PC-9 (cell line): ENCODE results near the gene RSPH9. TPM values are rescaled to one million over a fixed set of nuclear protein-coding genes. Genes with fewer than 3 reads are reported as not detected.
A peak's percentile ranks its signal among the peaks of the same experiment; 100 is the strongest.
"Not testable (repeated sequence)": the region's sequence is repeated elsewhere in the genome, so short reads cannot be mapped to it uniquely, and the experiment has no call there.

Experiments
- BruUV-seq: library from RNA; stranded (reverse); fragments of 400-500 nt; replicated peaks from 2 replicates; lab custom pipeline; 2021; lab: Mats Ljungman, UMichigan
- CTCF ChIA-PET: fragments of 300-600 bp; sonication (Branson Sonifier 250); formaldehyde crosslinking; loops from one replicate; lab custom pipeline; 2022; ENCODE audit warnings: antibody characterized with exemption; lab: Charles Lee
- POLR2A ChIA-PET: fragments of 300-600 bp; sonication (Branson Sonifier 250); formaldehyde crosslinking; loops from one replicate; lab custom pipeline; 2022; ENCODE audit warnings: antibody characterized with exemption; ENCODE audit not compliant: unreplicated experiment; lab: Charles Lee
- DNase-seq, 2 experiments: peaks; one replicate each; pipeline versions ENCODE4 v3.0.0 to v3.0.0-alpha.2; 2015 to 2022; ENCODE audit warnings: mixed read lengths in 1 of 2
- H2AFZ ChIP-seq: fragments of 200-600 bp; sonication (generic); 2 replicates; pipeline ENCODE4 v1.8.1; 2017; ENCODE audit warnings: antibody characterized with exemption
- H3F3A ChIP-seq: fragments of 200-600 bp; sonication (generic); 2 replicates; pipeline ENCODE4 v1.8.1; 2017; ENCODE audit warnings: antibody characterized with exemption, mild to moderate bottlenecking, low read depth; ENCODE audit not compliant: insufficient read depth
- H3K27ac ChIP-seq: fragments of 200-600 bp; sonication (generic); 2 replicates; pipeline ENCODE4 v1.6.1; 2016; ENCODE audit warnings: mixed run types
- H3K27me3 ChIP-seq: fragments of 200-600 bp; sonication (generic); 2 replicates; pipeline ENCODE4 v1.6.1; 2016; ENCODE audit warnings: low read depth, mixed run types; ENCODE audit not compliant: insufficient read depth
- H3K36me3 ChIP-seq: fragments of 200-600 bp; sonication (generic); 2 replicates; pipeline ENCODE4 v1.6.1; 2016; ENCODE audit warnings: low read depth, mixed run types
- H3K4me1 ChIP-seq: fragments of 200-600 bp; sonication (generic); replicated peaks from 2 replicates; pipeline ENCODE4 v1.6.1; 2016; ENCODE audit warnings: mixed run types; ENCODE audit not compliant: insufficient read depth
- H3K4me2 ChIP-seq: fragments of 200-600 bp; sonication (generic); 2 replicates; pipeline ENCODE4 v1.6.1; 2017; ENCODE audit warnings: mixed run types
- H3K4me3 ChIP-seq: fragments of 200-600 bp; sonication (generic); 2 replicates; pipeline ENCODE4 v1.6.1; 2016; ENCODE audit warnings: mixed run types
- H3K79me2 ChIP-seq: fragments of 200-600 bp; sonication (generic); 2 replicates; pipeline ENCODE4 v1.6.1; 2017; ENCODE audit warnings: low read depth, mixed run types
- H3K9me2 ChIP-seq: fragments of 200-600 bp; sonication (generic); 2 replicates; pipeline ENCODE4 v1.8.1; 2017; ENCODE audit warnings: mild to moderate bottlenecking; ENCODE audit not compliant: insufficient read depth
- H3K9me3 ChIP-seq: fragments of 200-600 bp; sonication (generic); 2 replicates; pipeline ENCODE4 v1.8.1; 2016; ENCODE audit warnings: low read depth; ENCODE audit not compliant: insufficient read depth
- H4K20me1 ChIP-seq: fragments of 200-600 bp; sonication (generic); 2 replicates; pipeline ENCODE4 v1.8.1; 2017; ENCODE audit not compliant: insufficient read depth
- EZH2 ChIP-seq: fragments of 200-600 bp; sonication (generic); IDR thresholded peaks from 2 replicates; pipeline ENCODE4 v1.8.0; 2017; ENCODE audit warnings: antibody characterized with exemption, low read depth
- intact Hi-C: fragments of 100-400 bp; cut with micrococcal nuclease; formaldehyde crosslinking; loops from one replicate; pipeline ENCODE4 v1.10.0; 2022; ENCODE audit not compliant: unreplicated experiment
- total RNA-seq: library from RNA; stranded (reverse); gene quantifications from 2 replicates; pipeline ENCODE4 v1.2.3, GENCODE V29; 2021
- TF ChIP-seq, protein P1 (sequence below): fragments of 200-600 bp; sonication (generic); conservative IDR thresholded peaks from 2 replicates; pipeline ENCODE4 v1.6.1; 2017; ENCODE audit warnings: mixed run types, antibody characterized with exemption, mild to moderate bottlenecking, moderate library complexity

The RSPH9 gene
- total RNA-seq, 1 experiment from 2014 or later: not detected

DNA sequence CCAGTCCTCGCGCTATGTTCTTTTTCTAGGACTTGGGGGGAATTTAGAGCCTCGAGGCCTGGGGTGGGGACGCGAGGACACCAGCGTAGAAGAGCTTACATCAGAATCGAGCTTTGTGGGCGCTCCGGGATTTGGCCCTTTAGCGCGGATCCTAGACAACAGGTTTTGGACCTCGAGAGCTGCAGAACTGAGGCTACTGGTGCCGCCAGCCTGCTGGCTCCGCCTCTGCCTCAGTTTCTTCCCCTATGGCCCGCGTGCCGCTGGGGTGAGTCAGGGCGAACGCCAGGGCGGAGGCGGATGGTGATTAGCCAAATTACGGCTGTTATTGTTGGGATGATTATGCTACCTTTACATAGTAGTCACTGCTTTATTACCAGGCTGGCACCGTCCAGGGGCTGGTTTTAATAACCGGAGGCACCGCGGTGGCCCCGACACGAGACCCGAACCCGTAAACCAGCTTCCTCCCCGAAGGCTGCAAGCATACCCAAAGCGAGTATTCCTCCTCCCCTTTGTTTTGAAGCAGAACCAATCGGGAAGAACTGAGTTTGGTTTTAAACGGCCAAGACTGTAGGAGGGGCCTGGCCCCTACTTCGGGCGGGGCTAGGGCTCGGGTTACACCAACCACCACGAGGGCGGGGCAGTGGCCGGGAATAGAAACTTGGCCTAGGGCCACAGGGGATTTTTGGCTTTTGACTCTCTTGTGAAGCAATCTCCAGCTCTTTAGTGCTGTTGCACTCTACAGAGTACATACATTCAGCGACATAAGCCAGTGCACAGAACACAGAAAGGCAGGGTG, 15.1 kb upstream of the RSPH9 start:
- ChIA-PET CTCF (interaction anchor here (0.6 to 1.3 kb wide), 4 partner anchors 141 to 462 kb away, joined by 3 to 6 read pairs (median 4); partner anchors contain the start of gene VEGFA), POLR2A (interaction anchor here (0.5 to 0.8 kb wide), 15 partner anchors 36 to 1065 kb away, joined by 3 to 35 read pairs (median 5); partner anchors contain the start of genes HSP90AB1 and VEGFA)
- Histone ChIP-seq H3K4me1 (peaks cover 34% of the 10 kb centered on the region), H3K9me2 (no peaks in the 10 kb centered on the region), H3K9me3 (no peaks in the 10 kb centered on the region), H2AFZ (peak overlapping the region; percentile 75), H3K27me3 (no peaks in the 10 kb centered on the region), H3K79me2 (peaks cover 36% of the 10 kb centered on the region), H3F3A (peaks cover 45% of the 10 kb centered on the region), H3K36me3 (peaks cover 21% of the 10 kb centered on the region), H3K27ac (peak overlapping the region; percentile 97), H3K4me3 (peak overlapping the region; percentile 93), H4K20me1 (no peaks in the 10 kb centered on the region), H3K4me2 (peak overlapping the region; percentile 85)
- DNase-seq: peak; percentile 96 to 97
- intact Hi-C loops: loop anchor here (2.0 to 5.0 kb wide), 3 partner anchors 38 to 457 kb away; partner anchors contain the start of genes SRF and VEGFA
- BruUV-seq: TSS peak; percentile 48
- TF ChIP-seq, protein P1, sequence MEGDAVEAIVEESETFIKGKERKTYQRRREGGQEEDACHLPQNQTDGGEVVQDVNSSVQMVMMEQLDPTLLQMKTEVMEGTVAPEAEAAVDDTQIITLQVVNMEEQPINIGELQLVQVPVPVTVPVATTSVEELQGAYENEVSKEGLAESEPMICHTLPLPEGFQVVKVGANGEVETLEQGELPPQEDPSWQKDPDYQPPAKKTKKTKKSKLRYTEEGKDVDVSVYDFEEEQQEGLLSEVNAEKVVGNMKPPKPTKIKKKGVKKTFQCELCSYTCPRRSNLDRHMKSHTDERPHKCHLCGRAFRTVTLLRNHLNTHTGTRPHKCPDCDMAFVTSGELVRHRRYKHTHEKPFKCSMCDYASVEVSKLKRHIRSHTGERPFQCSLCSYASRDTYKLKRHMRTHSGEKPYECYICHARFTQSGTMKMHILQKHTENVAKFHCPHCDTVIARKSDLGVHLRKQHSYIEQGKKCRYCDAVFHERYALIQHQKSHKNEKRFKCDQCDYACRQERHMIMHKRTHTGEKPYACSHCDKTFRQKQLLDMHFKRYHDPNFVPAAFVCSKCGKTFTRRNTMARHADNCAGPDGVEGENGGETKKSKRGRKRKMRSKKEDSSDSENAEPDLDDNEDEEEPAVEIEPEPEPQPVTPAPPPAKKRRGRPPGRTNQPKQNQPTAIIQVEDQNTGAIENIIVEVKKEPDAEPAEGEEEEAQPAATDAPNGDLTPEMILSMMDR: no peak
- TF ChIP-seq EZH2: no peak

DNA sequence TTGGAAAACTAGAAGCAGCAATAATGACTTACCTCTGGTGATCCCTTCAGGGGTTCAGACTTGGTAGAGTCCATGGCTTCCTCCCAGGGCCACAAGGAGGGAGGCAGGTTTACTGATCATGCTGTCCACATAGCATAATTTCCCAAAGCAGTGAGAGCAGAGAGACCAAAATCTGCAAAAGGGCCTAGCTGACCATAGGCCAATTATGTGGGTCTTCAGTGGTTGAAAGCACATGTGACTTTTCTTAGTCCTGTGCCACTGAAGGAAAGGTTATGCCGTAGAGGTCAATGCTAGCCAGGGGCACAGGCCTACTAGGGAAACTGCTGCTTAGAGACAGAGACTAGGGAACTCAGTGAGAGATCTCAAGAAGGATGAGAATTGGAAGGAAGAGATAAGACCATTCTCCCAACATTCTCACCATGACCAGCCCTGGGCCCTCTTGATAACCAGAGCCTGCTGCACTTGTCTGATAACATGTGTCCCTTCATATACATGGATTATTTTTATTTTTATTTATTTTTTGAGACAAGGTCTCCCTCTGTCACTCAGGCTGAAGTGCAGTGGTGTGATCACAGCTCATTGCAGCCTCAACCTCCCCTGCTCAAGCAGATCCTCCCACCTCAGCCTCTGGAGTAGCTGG, 13.7 kb upstream of the RSPH9 start:
- CTCF ChIA-PET: no interaction called here
- no peak for DNase-seq
- peak overlapping the region; percentile 97 for H3K27ac ChIP-seq

DNA sequence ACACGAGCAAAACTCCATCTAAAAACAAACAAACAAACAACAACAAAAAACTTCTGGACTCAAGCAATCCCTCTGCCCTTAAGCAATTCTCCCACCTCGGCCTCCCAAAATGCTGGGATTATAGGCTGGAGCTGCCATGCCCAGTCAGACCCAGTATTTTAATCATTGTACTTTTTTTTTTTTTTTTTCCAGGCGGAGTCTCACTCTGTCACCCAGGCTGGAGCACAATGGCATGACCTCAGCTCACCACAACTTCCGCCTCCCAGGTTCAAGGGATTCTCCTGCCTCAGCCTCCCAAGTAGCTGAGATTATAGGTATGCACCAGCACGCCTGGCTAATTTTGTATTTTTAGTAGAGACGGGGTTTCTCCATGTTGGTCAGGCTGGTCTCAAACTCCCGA, 11.8 kb upstream of the RSPH9 start:
- BruUV-seq, POLR2A ChIA-PET, H4K20me1 ChIP-seq, H3K27me3 ChIP-seq, H3K36me3 ChIP-seq, H3K4me2 ChIP-seq, H3K27ac ChIP-seq, H3K9me3 ChIP-seq, DNase-seq, CTCF ChIA-PET, H3K9me2 ChIP-seq, H2AFZ ChIP-seq, H3K4me3 ChIP-seq: not testable (repeated sequence)
- intact Hi-C loops: loop anchor here (5.0 kb wide), 1 partner anchor 34 kb away; no protein-coding TSS in a partner anchor
- Histone ChIP-seq H3K79me2 (peaks cover 30% of the 10 kb centered on the region), H3F3A (peaks cover 31% of the 10 kb centered on the region), H3K4me1 (peaks cover 30% of the 10 kb centered on the region)

More for the DNA sequence above, 13.7 kb upstream of the RSPH9 start:
- Histone ChIP-seq H3K4me1 (peaks cover 37% of the 10 kb centered on the region), H3F3A (peaks cover 47% of the 10 kb centered on the region), H3K36me3 (peaks cover 7% of the 10 kb centered on the region; the same call in 1 of the 2 replicates), H3K9me3 (no peaks in the 10 kb centered on the region), H3K27me3 (no peaks in the 10 kb centered on the region), H3K79me2 (peaks cover 28% of the 10 kb centered on the region), H4K20me1 (no peaks in the 10 kb centered on the region), H2AFZ (no peak overlapping the region), H3K9me2 (no peaks in the 10 kb centered on the region), H3K4me3 (no peak overlapping the region), H3K4me2 (peak overlapping the region; percentile 85)
- no TSS peak for BruUV-seq
- POLR2A ChIA-PET: interaction anchor here (0.5 kb wide), 1 partner anchor 624 kb away, joined by 3 read pairs; no protein-coding TSS in a partner anchor
- intact Hi-C loops: loop anchor here (2.0 to 5.0 kb wide), 2 partner anchors 36 to 140 kb away; partner anchors contain the start of gene VEGFA
- no peak for TF ChIP-seq EZH2
- TF ChIP-seq, protein P1: no peak
